ENCODE results near the gene ZNF202.

Gene ZNF202

DNA sequence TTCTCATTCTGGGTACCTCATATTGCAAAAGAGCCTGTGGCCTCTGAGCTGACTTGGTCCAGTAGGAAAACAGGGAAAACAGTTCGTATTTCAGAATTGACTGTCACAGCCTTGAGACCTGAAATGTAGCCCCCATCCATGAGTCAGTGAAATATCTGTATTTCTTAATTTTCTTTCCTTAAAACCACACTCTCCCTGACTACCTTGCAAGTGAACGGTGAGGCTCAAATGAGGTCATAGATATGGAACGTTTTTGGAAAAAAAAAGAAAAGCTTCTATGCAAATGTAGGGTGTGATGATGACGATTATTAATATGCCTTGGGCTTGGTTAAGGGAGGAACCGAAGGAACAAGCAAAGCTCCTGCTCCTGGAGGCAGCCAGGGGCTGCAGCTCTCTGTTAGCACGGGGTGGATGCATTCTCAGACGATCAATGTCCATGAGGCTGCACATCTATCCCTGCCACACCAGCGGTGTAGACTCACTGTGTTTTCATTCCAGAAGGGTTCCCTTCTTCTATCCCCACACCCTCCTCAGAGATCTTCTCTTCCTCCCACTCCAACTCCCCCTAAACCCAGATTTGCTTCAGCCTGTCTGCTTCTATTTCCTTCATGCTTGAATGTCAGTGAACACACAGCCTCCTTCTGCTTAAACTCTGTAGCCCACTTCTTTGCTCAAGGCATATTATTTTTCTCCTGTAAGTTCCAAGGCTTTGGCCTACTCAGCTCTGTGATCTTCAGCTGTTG lies 57.9 kb downstream of the ZNF202 start:
- TF ChIP-seq POLR2A (IDR thresholded peaks at IDR 0.05; ENCODE audit: low read depth, low read length): no peak
- no peak for FAIRE-seq

DNA sequence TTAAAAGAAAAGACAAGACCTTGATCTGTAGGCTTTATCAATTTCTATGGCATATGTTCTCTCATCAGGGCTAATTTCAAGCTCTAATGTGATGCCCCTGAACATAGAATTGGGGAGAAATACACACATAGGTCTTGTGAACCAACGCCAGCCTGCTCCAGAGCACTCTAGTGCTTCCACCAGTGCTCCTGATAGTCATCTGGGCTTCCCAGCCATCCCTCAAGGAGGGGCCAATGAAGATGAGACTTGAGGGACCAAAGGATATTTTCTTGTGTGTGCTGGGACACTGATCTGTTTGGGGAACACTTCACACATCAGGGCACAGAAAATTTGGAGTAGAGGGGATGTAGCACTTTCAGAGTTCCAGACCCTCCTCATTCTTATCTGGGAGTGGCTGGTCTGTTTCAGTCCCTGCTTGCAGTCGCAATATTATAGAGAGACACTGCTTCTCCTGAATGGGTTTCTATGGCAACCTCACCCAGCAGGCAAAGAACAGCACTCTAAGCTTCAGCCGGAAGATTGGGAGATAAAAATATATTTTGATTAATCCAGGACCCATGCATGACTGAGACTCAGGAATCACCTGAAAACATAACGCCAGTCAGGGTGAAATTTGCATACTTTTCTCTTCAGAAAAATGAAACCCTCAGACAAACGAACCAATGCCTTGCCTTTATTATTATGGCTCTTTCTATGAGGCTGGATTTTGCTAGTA lies 58.6 kb downstream of the ZNF202 start:
- FAIRE-seq (no peak), DNase-seq (ENCODE audit: insufficient read length, low spot score) (no peak)
- no peak for TF ChIP-seq POLR2A (IDR thresholded peaks at IDR 0.05; ENCODE audit: low read depth, low read length)

More for the DNA sequence above, 57.9 kb downstream of the ZNF202 start:
- no peak for DNase-seq (ENCODE audit: insufficient read length, low spot score)

DNA sequence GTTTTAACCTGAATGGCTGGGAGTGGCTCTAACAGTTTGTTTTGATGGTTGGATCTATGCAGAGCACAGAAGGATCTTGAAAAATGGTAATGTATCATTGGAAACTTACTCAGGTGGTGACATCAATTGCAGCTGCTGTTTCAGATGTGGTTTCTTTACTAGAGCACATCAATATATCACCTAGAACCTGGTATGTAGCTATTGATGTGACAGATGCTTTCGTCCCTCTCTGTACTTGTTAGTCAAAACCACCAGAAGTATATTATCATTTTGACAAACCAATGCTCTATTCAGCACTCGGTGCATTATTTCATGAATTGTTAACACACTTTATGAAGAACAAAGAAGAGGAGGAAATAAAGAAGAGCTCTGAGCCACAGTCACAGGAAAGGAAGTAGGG lies 60.4 kb downstream of the ZNF202 start:
- no peak for TF ChIP-seq POLR2A (IDR thresholded peaks at IDR 0.05; ENCODE audit: low read depth, low read length)
- DNase-seq (ENCODE audit: insufficient read length, low spot score): no peak
- no peak for FAIRE-seq

DNA sequence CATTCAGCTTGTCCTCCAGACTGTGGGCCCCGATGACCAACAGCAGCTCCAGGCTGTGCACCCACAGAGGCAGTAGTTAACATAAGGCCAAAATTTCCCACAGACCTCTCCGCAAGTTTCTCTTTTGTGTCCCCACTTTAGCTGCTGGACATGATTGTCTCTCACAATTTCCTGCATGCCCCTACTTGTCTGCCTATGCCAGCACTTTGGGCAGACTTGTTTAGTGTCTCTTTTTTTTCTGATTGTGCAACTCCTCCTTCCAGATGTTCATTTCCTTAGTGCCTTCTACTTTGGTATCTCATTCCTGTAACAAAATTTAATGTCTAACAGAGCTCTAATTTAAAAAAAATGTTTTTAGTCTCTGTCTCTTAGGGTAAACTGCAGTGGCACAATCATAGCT lies 63.2 kb downstream of the ZNF202 start:
- DNase-seq (ENCODE audit: insufficient read length, low spot score) (no peak), FAIRE-seq (no peak)
- TF ChIP-seq POLR2A (IDR thresholded peaks at IDR 0.05; ENCODE audit: low read depth, low read length): no peak

DNA sequence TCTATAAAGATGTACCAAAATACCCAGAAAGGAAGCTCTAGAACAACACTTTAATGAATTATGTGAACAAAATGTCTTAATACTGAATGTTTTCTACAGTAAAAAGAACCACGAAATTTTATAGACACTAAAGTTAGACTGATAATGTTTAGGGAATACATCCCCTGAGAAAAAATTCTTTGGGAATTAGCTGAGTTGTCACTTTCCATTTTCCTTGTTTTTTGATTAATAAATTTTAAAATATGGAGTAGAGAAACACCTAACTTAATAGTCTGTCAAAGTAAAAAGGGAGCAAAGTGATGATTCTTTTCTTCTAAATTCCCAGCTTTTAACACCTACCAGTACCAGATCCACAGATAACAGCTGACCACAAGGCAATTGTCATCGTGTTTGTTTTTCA lies 64.0 kb downstream of the ZNF202 start:
- DNase-seq (ENCODE audit: insufficient read length, low spot score) (no peak), FAIRE-seq (no peak)

DNA sequence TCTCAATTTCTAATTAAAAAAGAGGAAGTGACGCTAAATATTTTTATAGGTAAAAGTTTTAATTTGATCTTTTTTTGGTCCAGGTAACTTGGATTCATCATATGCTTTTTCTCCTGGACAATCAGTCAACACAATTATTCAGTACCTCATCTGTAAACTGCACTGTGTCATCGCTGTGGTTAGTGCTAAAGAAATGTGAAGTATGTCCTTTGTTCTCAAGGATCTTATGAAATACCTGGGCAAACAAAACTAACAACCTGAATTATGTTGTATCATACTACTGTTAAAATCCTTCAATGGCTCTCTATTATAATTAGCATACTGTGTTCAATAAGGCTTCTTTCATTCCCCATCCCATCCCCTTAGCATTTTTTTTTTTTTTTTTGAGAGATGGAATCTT lies 67.2 kb downstream of the ZNF202 start:
- FAIRE-seq (no peak), DNase-seq (ENCODE audit: insufficient read length, low spot score) (no peak)
- TF ChIP-seq POLR2A (IDR thresholded peaks at IDR 0.05; ENCODE audit: low read depth, low read length): no peak

More for the DNA sequence above, 64.0 kb downstream of the ZNF202 start:
- TF ChIP-seq POLR2A (IDR thresholded peaks at IDR 0.05; ENCODE audit: low read depth, low read length): no peak

Data from H54 (cell line).